NCI-H128 (cell line): ENCODE results near the gene GOLIM4.

Experiments
- DNase-seq: peaks from one replicate; lab custom pipeline; 2025; ENCODE audit not compliant: unreplicated experiment; lab: John Stamatoyannopoulos, UW

The GOLIM4 gene

DNA sequence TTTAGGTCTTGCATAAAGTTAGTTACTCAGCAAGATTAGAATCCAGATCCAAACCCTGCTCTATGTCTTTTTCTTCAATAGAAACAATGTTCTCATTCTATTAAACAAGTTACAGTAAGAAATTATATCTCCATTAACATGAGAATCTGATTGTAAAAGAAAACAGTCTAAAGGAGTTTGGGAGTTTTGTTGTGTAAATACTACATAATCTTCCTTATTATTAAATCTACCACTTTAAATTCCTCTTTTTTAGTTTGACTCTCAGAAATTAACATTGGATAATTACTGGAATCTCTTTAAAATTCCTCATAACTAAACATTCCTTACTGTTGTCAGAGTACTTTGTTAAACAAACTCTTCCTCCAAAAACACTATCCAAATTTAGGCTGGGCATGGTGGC lies 1.7 kb upstream of the GOLIM4 start:
- no peak for DNase-seq

DNA sequence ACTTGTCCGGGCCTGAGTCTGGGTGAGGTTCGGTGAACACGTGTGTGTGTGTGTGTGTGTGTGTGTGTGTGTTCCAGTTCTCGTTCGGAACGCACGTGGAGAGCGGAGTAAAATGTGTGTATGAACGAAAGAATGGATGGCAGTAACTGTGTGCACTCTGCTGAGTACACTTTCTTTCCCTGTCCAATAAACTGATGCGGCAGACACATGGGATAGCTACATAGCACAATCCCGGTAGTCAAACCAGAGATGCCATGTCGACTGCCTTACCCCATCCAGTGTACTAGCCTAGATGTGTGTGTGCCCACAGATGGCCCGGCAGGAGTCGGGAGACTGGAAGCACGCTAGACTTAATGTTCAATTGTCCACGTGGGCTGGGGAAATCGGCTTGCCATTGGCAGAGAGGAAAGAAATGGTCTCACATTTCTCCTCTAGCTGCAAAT lies 507 bp upstream of the GOLIM4 start:
- DNase-seq: peak; percentile 65

- no peak for DNase-seq
Observed at GRCh38 chr3:168094877-168095610, 680 bp downstream of the GOLIM4 start.

DNA sequence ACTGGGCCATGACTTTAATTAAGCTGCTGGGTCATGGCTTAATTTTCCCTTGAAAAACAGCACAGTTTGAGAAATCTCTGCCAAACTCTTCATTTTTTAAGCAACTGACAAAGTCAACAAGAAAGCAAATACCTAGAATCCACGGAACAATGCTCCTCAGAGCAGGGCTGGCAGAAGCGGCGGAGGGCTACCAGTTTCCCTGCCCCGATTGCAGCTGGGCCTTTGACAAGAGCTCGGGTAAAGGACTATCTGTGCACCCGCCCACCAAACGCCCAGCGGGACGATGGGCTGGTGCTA lies 1.2 kb downstream of the GOLIM4 start:
- no peak for DNase-seq

DNA sequence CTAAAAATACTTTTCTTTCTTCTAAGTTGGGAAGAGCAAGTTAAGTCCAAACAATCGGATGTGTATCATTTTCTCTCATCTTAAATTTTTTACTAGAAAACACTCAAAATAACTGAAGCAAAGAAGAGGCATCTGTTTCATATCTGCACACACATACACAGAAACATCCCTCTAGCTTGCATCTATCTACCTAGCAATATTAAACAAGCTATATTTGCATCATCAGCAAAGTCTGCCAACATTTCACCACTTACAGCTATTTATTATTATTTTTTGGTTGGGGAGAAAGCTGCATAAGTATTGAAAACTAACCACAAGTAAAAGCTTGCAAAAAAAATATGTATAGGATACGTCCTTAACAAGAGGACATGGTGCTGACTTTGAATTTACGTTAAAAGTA lies 1.9 kb downstream of the GOLIM4 start:
- DNase-seq: no peak

DNA sequence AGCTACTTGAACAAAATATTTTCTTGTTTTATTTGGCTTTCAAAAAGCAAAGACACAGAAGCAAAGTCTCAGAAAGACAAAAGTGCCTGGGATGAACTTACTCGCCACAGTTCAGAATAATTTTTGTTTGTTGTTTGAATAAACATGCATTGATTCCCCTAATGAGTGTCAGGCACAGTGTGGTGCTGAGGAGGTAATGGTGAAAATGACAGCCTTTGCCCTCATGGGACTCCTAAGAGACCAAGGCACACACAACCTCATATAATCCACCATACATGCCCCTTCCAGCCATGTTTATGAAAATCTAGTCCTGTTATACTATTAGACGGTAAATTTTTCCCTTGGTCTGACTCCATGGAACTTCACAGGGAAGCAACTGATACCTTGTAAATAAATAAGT lies 2.5 kb downstream of the GOLIM4 start:
- no peak for DNase-seq

DNA sequence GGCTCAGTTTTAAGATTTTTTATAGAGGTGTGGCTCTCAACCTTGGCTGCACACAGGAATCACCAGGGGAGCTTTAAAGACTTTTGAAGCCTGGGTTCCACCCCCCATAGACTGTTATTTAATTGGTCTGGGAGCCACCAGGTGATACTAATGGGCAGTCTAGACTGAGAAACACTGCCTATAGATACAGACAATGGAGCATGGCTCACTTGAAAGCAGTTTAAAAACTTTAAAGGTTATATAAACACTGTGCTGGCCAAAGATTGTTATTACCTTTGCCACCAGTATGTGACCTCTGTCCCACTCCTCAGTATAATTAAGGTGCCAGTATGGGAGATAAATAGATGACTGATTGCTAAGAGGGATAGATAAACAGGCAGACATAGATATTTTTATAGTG lies 3.8 kb downstream of the GOLIM4 start:
- no peak for DNase-seq

DNA sequence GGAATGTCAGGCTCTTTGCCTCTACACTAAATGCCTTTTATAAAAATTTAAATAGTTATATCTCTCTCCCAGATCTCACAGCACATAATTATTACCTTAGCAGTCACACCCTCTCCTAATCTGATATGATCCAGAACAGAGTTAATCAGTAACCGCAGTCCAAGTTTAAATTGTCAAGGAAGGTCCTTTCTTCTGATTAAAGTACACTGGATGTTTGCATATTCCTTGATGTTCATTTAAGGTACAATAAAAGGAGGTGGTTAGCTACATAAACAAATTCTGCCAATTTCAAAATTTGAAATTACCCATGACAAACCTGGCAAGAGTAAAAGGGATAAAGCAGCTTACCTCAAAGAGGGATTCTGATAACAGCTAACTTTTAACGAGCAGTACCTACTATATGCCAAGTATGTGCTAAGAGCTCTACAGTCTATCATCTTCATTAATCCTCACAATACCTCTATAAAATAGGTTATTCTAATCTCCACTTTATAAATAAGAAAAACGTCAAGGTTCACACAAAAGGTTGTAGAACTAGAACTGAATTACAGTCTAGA lies 4.3 kb downstream of the GOLIM4 start:
- no peak for DNase-seq

DNA sequence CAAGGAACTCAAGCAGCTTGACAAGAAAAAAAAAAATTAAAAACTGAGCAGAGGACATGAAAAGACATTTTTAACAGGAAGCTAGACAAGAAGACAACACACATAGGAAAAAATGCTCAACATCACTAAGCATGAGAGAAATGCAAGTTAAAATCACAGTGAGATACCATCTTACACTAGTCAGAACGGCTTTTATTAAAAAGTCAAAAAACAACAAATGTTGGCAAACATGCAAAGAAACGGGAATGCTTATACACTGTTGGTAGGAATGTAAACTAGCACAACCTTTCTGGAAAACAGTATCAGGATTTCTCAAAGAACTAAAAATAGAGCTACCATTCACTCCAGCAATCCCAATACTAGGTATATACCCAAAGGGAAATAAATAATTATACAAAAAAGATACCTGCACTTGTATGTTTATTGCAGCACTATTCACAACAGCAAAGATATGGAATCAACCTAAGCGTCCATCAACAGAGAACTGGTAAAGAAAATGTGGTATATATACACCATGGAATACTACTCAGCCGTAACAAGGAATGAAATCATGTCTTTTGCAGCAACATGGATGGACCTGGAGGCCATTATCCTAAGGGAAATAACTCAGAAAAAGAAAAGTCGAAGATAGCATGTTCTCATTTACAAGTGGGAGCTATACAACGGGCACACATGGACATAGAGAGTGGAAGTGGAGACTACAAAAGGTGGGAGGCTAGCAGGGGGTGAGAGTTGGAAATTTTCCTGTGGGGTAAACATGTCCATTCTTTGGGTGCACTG lies 5.2 kb downstream of the GOLIM4 start:
- no peak for DNase-seq

DNA sequence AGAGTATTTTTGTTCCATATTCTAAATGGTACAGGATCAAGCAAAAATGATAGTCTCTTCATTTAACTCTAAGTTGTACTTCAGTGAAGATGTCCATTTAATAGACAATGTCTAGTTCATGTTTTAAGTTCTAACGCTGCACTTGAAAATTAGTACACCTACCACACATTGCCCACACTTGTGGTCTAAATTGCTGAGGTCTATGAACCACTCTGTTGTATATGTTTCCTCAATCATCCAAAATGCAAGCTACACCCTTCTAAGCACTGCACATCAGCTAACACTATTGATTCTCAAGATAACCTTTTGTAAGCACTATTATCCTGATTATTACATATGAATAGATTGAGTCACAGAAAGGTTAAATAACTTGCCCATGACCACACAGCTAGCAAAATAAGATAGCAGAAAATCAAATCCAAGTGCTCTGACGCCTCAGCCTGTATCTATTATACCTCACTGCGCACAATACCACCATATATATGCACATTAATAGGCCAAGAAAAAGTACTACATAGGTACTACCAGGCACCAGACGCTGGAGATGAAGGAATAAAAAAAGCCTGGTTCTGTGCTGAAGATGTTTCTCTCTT lies 6.4 kb downstream of the GOLIM4 start:
- DNase-seq: no peak

- DNase-seq: no peak
Observed at GRCh38 chr3:168088106-168088720, 7.5 kb downstream of the GOLIM4 start.

DNA sequence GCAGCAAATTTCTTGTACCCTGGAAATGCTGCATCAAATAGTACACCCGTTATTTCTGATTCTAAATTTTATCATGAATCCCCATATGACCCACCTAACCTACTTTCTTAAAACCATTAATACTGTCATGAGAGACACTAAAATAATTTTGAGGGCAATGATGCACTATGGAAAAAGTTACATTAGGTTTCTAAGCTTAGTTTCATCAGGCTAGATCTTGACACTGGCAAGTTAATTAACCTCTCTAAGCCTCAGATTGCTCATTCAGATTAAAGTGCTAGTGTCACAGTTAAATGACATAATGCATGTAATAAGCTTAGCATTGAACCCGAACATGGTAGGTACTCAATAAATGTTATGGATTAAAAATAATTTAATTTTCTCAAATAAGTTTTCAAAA lies 8.2 kb downstream of the GOLIM4 start:
- DNase-seq: no peak

DNA sequence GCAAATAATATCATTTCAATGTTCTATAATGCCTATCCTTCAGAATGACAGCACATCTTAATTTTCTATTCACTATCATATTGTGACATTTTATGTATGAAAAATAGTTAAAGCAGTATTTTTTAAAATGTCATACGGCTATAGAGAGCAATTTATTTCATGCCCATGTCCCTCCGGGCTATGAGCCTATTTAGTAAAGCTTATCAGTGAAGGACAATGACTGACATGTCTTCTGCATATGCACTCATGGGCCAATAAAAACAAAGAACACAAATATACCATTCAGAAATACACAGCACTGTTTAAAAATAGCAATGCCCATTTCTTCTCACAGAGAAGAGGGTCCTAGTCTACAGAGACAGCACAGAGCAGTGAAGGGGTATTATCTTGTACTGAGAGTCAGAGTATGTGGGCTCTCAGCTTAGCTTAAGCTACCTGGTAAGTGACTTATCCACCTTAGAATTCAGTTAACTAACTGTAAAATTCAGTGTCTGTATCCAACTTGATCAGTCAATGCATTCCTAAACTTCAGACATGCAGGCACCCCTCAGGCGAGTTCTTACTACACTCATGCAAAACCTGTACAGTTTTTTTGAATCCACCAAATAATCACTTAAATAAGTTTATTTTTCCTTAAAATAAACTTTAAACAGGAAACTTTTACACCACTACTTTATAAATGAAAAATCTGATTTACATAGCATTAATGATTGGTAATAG lies 9.0 kb downstream of the GOLIM4 start:
- no peak for DNase-seq

- no peak for DNase-seq
Observed at GRCh38 chr3:168085491-168086119, 10.1 kb downstream of the GOLIM4 start.

DNA sequence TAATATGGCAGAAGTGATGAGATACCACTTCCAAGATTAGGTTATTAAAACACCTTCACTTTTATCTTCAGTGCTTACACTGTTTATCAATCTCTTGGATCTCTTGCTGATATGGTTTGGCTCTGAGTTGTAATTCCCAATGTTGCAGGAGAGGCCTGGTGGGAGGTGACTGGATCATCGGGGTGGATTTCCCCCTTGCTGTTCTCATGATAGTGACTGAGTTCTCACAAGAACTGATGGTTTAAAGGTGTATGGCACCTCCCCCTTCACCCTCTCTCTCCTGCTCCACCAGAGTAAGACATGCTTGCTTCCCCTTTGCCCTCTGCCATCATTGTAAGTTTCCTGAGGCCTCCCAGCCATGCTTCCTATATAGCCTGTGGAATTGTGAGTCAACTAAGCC lies 11.8 kb downstream of the GOLIM4 start:
- DNase-seq: no peak

GRCh38 chr3:168081856-168082255 lies 13.9 kb downstream of the GOLIM4 start:
- no peak for DNase-seq

DNA sequence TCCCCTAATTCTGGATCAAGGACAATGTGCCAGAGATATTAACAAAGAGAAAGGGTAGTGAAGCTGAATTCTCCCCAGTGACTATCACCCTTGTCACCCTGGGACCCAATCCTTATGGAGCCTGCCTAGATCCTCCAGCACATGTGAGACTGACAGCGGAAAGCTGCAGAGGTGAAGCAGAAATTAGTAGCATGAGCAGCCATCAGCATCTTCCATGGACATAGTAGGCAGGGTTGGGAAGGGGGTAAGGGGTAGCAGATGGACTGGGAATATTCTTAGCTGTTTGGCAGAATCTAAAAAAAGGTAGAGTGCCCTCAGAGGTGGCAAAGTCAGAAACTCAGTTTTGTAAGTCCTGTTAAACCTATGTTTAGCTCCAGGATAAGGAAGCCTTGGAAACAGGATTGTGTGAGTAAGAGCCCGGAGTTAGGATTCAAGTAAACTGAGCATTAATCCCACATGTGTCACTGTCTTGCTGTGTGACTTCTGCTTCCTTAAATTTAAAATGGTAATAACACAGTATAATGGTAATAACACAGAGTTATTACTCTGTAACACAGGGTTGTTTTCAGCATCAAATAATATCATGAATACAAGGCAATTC lies 14.5 kb downstream of the GOLIM4 start:
- no peak for DNase-seq

- DNase-seq: no peak
Observed at GRCh38 chr3:168080499-168081170, 15.1 kb downstream of the GOLIM4 start.

DNA sequence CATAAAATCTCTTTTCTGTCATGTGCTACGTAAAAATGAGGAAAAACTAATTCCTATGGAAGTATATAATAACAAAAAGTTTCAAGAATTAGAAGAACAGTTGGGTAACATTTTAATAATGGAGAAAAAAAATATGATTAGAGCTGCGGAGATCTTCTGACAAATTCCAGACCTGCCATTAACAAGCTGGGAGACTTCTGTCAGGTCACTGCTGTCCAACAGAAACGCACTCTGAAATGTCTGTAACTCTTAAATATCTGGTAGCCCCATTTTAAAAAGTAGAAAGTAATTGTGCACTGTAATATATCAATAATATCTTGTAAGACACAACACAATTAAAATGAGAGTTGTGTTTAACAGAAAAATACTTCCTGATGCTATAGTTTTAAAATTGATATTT lies 15.7 kb downstream of the GOLIM4 start:
- DNase-seq: no peak

DNA sequence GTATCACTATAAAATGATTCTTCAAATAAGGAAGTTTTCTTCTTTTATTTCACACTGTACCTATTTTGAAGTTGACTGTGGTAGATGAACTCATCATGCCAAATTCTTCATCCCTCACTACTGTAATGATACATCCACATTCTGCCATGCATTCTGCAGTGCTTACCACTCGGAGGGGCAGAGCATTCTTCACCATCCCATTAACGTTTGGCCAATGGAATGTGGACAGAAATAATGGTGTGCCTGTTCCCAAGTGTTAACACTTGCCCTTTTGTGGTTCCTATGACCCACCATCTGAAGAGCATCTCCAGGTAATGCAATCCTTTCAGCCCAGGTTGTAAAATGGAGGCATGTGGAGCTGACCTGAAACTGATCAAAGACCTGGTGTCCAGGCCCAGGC lies 18.6 kb downstream of the GOLIM4 start:
- no peak for DNase-seq
